22Rv1 (cell line): ENCODE measurements around the gene PLA2G2F.

Experiments
- CTCF ChIP-seq: fragments of 450-650 bp; IDR thresholded peaks from 2 replicates; pipeline ENCODE4 v1.5.1; 2017; ENCODE audit warnings: mild to moderate bottlenecking
- ZFX ChIP-seq: fragments of 450-650 bp; IDR thresholded peaks from 2 replicates; pipeline ENCODE4 v1.6.1; 2017; ENCODE audit warnings: antibody characterized with exemption, borderline replicate concordance

- TF ChIP-seq CTCF (no peak), ZFX (no peak)
Measured at GRCh38 chr1:20172033-20172590, 33.0 kb downstream of the PLA2G2F start.
